Activated T-cell treated with anti-CD3 and anti-CD28 coated beads for 48 hours (primary cell): ENCODE measurements around the gene TBC1D2.
"Not testable (repeated sequence)": the region's sequence is repeated elsewhere in the genome, so short reads cannot be mapped to it uniquely, and the experiment has no call there.

ENCODE experiments used
- DNase-seq: peaks from one replicate; pipeline ENCODE4 v3.0.0-alpha.2; 2020; ENCODE audit warnings: low read depth

The TBC1D2 gene

GRCh38 chr9:98191671-98192502, 63.6 kb downstream of the TBC1D2 start:
- DNase-seq, result peak; percentile 17

DNA sequence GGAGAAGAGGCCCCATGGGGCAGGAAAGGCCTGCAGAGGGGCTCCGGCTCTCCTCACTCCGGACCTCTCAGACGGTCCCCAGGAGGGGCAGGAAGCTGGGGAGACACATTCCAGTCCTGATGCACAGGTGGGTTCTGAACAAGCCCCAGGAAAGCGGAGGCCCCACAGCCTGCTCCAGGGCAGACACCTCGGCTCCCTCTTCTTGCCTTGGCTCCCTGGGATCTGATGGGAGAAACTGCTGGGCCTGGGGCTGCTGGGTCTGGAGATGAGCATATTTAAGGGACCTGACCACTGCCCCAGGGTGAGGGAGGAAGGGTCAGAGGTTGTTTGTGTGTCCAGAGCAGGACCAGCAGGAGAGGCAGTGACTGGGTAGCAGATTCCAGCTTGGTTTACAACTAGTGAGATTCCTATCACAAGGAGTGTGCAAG, 64.3 kb downstream of the TBC1D2 start:
- DNase-seq, result no peak

DNA sequence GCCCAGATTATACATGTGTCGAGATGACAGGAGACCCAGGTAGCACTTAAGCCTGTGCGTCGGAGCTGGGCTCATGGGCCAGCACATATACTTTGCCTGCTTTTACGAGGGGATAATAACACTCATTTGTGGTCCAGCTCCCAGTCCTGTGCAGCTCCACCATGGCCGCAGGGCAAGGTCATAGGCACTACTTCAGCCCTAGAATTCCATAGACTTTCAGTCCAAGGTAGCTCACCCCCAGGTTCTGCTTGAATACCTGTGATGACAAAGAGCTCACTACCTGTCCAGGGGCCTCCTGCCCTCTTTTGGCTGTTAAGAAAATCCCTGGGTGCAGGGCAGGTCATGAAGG, 64.7 kb downstream of the TBC1D2 start:
- no peak for DNase-seq

DNA sequence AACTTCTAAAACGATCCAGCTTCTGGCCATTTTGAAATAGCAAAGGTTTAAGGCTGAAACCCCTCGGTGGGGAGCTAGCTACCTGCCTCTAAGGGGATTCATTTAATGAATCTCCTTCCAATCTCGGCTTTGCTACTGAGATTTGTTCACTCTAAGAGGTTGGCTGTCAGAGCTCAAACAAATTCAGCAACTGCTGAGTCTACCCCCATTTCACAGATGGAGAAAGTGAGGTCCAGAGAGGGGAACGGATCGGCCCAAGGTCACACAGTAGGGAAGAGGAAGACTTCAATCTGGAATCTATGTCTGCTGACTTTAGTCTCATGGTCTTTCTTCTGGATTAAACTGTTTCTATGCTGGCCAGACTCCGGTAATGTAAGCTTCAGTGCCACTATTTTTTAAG, 66.0 kb downstream of the TBC1D2 start:
- DNase-seq, result no peak

DNA sequence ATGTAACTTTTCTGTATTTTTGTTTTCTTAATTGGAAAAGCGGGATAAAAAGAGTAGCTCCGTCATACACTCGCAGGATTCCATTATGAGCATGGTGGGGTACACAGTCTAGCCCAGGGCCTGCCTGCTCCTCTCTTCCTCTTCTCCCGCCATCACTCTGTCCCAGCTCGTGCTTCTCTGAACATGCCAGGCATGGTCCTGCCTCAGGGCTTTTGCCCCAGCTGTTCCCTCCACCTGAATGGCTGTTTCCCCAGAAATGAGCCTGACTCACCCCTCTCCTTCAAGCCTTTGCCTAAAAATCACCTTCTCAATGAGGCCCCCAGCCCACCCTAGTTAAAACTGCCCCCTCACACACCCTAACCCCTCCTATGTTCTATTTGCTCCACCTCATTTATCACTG, 67.5 kb downstream of the TBC1D2 start:
- DNase-seq, result no peak

DNA sequence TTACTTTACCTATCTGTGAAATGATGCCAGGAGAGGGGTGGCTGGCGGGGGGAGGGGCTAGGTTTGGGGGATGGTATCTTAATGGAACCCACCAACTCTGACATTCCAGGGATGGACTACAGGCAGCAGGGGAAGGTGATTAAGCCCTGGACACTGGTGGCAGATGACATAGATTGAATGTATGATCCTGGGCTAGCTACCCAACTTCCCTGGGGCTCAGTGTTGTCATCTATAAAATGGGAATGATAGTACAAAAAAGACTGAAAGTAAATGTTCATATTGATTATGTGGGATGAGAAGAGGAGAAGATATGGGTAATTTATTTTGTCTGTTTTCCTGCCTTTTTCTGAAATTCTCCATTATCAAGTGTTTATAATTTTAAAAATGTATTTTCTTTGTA, 69.2 kb downstream of the TBC1D2 start:
- DNase-seq, result no peak

- DNase-seq, result no peak
These were observed 69.8 kb downstream of the TBC1D2 start for GRCh38 chr9:98185611-98186171.

DNA sequence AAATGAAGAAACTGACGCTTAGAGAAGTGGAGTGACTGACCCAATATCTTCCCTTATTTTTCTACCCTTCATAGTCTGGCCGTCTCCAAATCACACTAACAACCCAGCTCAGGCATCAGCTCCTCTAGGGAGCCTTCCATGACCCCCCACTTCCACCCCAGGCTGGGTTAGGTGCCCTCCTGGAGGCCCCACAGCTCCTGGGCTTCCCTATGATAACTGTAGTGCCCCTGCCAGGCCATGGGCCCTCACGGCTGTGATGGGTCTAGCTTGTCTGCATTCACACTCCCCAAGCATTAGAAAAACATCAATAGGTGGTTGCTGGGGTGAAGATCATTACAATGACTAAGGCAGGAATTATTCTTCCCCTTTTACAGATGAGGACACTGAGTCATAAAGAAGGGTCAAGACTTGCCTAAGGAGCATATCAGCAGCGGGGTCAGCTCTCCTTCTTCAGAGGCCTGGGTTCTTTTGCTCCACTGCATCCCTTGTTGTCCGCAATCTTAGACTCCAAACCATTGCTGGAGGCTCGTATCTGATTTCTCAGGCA, 70.4 kb downstream of the TBC1D2 start:
- DNase-seq, result no peak

DNA sequence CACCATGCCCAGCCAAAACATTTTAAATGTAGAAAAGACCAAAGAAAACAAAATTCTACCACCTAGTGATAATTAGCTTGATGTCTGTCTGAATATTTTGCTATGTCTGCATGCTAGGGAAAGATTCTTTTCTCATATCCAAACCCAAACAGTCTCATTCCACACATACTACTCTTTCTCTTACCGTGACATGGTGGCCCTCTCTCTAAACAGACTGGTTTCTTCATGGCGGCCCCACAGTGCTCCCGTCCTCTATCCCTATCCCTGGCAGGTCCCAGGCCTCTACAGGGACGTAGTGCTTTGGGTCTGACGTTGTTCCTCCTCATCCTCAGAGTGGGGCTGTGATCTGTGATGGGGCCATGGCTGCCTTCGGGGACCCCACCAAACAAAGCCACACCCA, 71.1 kb downstream of the TBC1D2 start:
- DNase-seq, result no peak

GRCh38 chr9:98182889-98183599, 72.4 kb downstream of the TBC1D2 start:
- DNase-seq, result no peak

DNA sequence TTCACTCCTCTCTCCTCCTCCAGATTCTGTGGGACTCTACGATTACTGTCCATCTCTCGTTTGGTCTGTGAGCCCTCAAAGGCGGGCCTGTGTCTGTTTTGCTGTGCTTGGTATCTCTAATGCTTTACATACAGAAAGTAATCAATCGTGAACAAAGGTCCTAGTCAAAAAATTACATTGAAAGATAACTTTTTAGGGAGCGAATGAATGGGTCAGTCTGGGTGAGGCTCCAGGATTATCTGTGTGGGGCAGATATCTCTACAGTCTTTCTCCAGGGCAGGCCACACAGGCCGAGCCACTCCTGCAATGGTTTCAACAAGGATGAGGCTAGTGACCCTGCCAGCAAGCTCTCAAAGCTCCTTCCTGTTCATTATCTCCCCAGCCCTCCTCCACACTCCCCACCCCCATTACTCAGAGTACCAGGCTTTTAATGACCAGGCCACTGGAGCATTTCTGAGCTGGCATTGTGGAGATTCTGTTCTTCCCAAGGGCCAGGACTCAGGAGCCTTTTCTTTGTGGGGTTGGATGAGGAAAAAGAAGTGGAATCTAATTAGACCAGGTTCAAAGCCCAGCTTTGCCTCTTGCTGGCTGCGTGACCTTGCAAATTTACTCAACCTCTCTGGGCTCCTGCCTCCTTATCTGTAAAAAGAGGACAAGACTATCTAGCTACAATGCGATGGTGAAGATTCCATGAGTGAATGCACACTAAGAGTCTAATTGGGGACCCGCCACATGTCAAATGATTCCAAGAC, 73.2 kb downstream of the TBC1D2 start:
- DNase-seq, result no peak

DNA sequence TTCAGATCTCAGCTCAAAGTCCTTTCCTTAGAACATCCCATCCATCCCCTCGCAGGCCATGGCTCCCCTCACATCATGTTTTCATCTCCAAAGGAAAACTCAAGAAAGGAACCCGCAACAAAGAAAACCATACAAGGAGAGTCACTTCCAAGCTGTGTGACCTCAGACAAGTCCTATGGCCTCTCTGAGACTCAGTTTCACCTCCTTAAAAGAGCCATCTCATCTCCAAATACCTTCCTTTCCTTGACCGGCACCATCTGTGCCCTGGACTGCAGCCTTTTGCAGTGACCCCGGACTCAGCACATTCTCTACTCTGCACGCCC, 73.7 kb downstream of the TBC1D2 start:
- DNase-seq, result no peak

GRCh38 chr9:98180996-98181395, 74.5 kb downstream of the TBC1D2 start:
- DNase-seq, result no peak

- no peak for DNase-seq
These were observed 76.3 kb downstream of the TBC1D2 start for GRCh38 chr9:98178874-98179850.

DNA sequence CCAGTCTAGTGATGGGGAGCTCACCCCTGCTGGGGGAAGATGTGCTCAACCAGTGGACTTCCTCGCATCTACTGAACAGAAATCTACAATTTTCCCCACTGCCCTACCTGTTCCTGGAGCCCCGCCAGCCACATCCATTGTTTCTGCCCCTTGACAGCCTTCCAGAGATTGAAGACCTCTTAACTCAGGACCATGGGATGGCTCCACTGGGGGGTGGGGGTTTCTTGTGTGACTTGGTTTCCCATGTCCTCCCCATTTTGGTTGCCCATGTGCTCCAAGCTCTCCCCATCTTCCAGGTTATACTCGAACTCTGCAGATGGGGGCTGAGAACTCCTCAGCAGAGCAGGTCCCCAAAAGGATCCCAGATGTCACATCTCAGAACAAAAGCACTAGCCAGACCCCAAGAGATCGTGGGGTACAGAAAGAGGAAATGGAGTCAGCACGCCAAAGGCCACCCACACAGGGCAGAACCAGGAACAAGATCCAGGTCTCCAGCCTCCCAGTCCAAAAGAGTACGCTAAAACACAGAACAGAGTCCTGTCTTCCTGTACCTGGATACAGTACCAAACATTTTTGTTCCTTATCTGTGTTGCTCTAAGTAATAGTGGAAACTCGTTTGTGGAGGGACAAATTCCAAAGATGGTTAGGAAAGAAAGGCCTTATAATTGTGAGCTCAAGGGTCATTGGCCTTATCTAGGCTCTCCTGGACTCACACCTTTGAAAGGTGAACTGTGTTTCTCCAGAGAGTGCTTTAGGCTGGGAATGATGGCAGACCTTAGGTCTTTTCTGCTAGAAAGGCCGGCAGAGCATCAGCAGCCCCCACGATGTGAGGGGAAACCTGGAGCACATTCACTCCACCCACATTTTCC, 78.8 kb downstream of the TBC1D2 start:
- DNase-seq, result no peak

DNA sequence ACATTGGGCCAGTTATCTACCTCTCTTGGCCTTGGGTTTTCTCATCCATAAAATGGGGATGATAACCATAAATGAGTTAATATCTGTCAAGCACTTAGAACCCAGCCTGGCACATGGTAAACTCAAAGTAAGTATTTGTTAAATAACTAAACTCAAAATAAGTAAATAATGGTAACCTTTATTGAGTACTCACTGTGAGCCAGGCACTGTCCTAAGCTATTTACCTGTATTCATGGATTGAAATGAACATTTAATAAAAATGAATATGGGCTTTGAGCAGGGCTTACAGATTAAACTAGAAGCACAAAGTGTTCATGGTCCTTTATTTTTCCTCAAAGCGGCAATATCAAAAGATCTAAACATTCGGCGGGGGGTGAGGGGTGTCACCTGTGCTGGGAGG, 79.7 kb downstream of the TBC1D2 start:
- DNase-seq, result no peak

DNA sequence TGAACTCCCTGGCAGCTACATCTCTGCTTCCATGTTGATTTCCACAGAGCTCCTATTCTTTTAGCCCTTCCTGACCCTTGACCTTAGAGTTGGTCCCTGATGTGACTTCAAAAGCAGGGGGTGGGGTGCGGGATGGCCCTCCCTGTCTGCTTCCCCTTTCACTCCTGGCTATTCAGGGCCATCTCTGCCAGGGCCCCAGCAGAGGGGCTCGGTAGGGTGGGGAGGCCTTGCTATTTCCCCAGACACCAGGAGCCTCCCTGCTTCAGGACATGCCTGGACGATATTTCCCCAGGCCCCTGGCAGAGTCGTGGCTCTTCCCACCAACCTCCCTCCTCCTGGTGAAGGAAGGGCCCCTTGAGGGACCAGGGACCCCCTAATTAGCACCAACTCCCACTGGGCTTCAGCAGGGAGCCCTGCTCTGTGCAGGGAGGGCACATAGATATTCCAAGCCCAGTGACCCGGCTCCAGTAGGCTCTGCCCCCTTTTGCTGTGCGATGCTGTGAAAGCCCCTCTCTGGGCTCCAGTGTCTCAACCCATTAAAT, 80.3 kb downstream of the TBC1D2 start:
- DNase-seq, result no peak

DNA sequence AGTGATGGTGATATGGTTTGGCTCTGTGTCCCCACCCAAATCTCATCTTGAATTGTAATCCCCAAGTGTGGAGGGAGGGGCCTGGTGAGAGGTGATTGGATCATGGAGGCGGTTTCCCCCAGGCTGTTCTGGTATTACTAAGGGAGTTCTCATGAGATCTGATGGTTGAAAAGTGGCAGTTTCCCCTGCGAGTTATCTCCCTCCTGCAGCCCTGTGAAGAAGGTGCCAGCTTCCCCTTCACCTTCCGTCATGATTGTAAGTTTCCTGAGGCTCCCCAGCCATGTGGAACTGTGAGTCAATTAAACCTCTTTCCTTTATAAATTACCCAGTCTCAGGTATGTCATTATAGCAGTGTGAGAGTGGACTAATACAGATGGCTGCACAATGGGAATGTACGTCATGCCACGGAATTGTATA, 80.9 kb downstream of the TBC1D2 start:
- not testable (repeated sequence) for DNase-seq

- DNase-seq, result no peak
These were observed 82.3 kb downstream of the TBC1D2 start for GRCh38 chr9:98173181-98173580.

- DNase-seq, result no peak
These were observed 82.8 kb downstream of the TBC1D2 start for GRCh38 chr9:98172604-98173003.
